ENCODE data around the gene METTL25B.

The METTL25B gene

DNA sequence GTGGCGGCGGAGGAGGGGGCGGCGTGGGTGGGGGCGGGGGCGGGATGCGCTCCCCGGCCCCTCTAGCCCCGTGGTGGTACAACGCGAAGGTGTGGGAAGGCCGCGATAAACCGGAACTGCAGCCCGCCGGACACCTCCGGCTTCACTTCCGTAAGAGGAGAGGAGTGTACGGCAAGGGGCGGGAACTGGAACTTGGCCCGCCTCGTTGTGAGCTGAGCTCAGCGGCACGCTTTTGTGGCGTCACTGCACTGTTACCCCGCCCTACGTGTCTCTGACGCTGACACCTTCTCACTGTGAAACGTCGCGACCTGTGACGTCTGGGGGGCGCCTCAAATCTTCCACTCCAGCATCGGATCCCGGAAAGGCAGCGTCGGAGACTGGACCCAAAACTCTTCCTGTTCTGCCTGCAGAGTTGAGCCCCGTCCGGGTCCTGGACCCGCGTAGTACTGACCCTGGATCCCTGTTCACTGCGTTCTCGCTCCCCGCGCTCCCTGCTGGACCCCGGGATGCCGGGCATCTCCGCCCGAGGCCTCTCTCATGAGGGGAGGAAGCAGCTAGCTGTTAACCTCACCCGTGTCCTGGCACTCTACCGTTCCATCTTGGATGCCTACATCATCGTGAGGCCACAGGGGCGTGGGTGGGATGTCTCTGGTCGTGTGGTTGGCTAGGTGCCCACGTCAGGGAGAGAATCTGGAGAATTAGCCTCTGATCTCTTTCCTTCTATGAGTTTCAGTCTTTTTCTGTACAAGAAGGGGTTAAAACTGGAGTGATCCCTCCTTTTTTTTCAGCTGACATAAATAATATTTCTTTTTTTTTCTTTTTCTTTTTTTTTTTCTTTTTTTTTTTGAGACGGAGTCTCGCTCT is 562 bp downstream of the METTL25B start, which contains the start of gene ISG20L2:
ISG20L2 (minus strand) TSS at position 168 of the 864 bp plus-strand sequence. CDS start 1,114 bp downstream, outside the sequence.
- peak; percentile 90 for DNase-seq

DNA sequence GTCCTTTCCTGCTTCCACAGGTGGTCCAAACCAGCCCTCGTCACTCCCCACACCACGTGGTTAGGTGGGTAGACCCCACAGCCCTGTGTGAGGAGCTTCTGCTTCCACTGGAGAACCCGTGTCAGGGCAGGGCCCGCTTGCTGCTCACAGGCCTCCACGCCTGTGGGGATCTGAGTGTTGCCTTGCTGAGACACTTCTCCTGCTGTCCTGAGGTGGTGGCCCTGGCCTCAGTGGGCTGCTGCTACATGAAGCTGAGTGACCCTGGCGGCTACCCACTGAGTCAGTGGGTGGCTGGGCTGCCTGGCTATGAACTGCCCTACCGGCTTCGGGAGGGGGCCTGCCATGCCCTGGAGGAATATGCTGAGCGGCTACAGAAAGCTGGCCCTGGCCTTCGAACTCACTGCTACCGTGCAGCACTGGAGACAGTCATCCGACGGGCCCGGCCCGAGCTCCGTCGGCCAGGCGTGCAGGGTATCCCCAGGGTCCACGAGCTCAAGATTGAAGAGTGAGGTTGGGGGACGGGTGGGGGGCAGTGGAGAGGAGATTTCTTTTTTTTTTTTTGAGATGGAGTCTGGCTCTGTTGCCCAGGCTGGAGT is 5.8 kb downstream of the METTL25B start:
- DNase-seq = no peak

DNA sequence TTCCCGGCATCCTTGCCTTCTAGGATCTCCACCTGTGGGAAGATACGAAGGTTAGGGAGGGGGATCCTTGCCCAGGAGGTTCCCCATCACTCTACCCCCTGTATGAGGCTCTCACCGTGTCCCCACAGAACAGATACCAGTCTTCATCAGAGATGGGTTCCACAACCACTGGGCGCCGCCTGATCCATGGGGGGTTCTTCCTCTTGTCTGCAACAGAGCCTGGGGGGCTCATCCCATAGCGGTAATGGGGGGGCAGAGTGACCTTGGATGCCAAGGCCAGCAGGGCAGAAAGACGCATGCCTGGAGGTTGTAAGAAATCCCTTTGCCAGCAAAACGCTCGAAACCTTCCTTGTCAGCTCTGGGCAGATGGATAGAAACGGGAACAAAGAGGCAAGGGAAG is 10.1 kb downstream of the METTL25B start:
- no peak for DNase-seq

DNA sequence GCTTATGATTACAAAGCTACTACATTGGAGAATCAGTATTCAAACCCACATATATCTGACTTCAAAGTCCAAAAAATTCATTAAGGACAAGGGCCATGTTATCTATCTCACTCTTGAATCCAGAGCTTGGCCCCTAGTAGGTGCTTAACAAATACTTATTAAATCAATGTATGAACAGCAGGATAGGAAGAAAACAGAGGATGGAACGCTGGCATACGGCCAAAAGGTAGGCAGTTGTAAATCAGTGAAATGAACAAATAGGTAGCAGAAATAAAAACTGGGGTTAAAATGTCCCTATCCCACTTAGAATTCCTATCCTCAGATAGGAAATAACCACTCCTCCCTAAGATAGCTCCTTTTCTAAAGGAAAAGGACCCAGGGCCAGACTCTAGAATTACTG is 10.6 kb downstream of the METTL25B start:
- no peak for DNase-seq

DNA sequence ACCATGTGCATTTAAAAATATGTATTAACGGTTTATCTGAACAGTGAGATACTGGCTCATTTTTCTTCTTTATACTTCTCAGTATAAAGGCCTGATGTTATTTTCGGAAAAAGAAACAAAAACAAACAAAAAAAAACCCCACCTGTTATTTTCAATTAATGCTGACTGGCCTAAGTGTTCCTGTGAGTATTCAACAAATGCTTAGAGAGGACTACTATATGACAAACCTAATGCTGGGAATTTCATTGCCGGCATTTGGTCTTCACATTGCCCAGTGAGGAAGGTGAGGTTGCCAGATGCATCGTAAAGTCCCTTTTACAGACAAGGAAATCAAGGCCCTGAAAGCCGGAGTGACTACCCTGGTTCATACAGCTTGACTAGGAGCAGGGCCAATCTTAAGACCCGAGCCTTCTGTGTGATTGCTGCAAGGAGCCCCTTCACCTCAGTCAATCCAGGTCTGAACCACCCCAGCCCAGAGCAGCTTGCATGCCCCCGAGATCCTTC is 12.0 kb downstream of the METTL25B start:
- no peak for DNase-seq

DNA sequence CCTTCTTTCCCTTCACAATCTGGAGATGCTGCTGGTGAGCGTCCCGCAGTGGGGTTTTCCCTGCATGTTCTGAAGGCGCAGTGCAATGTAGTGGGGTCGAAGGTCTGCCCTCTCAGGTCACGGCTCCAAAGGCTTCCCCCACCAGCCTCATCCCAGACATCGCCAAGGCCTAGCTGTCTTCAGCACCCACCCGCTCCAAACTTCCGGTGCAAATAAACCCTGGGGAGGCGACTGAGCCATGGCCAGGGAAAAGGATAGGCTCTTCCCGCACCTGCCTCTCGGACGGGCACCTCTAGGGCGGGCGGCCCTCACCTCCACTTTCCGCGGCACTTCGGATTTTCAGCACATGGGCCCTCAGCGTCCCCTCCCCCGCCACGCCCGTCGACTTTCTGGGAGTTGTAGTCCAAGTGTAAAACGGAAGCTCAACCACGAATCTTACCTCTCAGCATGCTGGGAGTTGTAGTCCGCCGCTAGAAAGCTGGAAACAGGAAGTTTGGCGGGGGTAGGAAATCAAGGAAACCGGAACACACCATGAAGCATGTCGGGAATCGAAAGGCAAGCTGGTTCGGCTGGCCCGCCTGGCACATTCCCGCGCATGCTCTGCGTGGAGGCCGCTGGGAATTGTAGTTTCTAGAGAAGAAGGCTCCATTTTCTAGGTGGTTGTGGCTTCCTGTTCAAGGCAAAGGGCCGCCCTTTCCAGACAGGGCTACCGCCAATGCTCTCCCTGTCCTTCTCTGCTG is 12.6 kb downstream of the METTL25B start, which contains the start of gene MRPL24:
MRPL24 (minus strand) TSS at position 348 of the 740 bp plus-strand sequence. CDS start 2,384 bp downstream, outside the sequence.
- peak; percentile 92 for DNase-seq

DNA sequence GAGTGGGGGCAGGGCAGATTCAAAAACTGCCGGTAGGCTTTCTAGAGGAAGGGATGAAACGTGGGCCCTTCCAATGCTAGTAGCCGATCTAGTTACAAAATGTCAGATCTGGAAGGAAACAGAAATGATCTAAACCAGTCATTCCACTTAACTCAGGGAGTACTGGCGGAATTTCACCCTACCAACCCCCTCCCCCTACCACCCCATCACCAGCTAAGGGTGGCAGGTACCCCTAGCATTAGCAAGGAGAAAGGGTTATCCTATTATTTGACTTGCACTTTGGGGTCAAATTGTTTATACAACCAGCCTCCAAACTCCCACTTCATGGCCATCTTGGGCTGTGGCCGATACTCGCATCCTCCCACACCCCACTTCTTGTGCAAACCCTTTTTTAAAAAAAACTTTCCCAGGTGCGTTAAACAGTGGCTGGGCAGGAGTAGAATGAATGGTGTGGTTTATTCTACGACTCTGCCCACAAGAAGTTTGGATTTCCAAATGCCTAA is 13.3 kb downstream of the METTL25B start:
- no peak for DNase-seq

DNA sequence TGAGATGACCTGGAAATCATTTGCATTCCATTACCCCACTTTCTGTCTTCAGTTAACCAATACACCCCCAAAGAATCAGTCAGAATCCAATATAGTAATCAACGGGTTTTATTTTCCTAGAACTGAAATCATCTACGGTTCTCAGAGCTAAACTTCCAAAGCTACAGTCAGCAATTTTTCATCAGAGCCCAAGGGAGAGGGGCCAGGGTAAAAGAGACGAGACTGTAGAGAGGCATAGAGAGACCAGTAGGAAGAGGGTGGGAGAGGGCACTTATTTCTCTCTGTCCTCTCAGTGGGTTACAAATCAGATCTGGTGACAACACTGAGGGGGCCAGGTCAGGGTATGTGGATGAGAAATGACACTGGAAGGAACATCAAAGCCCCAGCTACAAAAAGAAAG is 13.7 kb downstream of the METTL25B start:
- no peak for DNase-seq

DNA sequence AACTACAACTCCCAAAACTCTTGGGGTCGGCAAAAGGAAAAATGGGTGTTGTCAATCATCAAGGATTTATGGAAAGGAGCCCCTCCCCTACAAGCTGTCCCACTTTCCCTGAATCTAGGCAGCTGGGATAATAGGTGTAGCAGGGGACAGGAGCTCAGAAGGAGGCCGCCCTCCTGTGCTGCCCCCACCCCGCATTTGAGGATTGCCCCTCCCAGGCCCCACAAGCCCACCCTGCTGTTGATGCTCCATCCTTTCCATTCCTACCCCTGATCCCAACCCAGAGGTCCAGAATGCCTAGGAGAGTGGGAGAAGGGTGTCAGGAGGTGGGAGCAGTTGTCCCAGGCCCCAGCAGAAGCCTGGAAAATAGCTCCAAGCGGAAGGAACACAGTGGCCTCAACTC is 14.5 kb downstream of the METTL25B start:
- DNase-seq = no peak

DNA sequence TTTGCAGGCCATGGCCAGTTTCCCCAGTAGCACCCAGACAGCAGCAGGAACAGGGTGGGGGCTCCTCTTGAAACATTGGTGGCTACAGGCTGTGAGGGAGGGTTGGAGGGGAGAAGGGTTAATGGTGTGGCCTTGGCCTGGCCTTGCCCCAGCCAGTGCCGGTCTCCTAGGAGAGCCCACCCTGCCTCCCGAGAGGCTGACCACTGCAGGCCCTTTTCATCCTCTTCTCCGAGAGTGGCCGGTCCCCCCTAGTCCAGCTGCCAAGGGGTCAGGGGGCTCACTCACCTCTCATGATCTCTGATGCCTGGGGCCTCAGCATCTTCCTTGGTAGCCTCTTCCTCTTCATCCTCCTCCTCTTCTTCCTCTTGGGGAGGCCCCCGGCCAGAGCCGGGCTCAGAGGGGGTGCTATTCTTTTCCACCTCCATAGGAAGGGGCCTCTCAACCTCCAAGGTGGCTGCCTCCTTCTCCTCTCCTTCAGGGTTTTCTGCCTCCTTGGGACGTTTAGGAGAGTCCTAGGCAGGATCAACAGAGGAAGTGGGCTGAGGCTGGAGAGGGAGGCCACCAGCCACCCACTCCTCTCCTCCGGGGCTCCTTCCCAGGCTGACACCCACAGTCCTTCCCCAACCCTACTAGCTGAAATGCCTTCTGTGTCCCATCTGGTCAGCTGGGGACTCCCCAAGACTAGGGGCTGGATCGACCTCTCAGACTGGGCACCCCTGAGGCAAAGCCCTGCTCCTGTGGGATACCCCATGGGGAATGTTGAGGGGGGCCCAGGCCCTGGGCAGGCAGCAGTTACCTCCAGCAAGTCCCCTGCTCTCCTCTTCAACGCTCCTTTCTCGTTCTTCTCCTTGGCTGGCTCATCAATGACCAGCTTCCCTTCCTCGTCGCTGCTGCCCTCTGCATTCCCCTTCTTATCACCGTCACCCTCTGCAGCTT is 15.4 kb downstream of the METTL25B start:
- no peak for DNase-seq

DNA sequence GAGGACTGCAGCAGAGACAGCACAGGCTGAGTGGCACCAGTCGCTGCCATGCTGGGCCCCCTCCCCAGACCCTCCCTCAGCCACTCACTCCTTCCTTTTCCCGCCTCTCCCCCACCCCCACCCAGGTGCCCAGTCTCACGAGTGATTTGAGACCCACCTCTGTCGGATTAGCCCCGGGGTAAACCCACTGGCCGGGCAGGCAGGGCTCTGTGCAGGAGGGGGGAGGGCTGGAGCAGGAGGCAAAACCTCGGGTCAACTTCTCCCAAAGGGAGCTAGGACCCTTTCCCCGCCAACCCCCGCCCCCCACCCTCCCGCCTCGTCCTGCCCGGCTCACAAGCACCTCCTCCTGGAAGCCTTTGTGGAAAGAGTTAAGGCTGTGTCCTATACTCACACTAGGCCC is 16.1 kb downstream of the METTL25B start:
- no peak for DNase-seq

DNA sequence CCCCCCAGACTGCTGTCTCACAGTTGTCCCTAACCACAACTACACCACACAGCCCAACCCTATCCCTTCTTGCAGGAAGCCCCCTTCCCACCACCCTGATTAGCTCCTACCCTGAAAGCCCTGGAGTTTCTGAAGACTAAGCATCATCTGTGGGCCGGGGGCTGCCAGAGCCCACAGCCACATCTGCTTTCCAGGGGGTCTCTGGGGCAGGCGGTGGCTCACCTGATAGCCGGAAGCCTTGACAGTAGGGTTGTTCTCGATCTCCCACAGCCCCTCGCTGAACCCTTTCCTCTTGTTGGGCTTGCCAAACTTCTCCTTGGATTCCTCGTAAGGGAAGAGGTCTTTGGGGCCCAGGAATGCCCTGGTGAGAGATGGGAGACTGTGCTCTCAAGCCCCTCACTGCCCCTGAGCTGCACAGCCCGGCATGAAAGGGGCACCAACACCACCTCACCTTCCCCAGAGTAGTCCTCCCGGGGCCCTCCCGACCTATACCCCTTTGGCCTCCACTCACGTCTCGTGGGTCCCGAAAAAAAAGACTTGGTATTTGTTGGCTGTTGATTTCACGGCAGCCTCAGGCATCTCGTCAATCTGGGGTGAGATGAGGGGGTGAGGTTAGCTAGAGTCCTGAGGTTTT is 16.6 kb downstream of the METTL25B start:
- no peak for DNase-seq

DNA sequence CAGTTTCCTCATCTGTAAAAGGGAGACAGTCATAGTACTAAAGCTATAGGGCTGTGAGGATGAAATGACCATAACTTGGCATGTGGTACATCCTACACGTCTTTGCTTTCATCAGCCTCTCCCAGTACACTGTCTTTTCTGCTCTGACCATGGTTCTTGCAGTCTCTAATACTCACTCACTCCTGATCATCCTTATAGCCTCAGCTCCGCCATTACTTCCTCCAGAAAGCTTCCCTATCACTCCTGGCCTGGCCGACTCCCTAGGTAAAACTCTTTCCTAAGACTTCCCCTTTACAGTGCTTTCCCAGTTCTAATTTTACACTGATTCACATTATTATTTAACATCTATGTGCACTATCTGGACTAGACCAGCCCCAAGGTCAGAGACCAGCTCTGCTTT is 17.6 kb downstream of the METTL25B start:
- DNase-seq = no peak

DNA sequence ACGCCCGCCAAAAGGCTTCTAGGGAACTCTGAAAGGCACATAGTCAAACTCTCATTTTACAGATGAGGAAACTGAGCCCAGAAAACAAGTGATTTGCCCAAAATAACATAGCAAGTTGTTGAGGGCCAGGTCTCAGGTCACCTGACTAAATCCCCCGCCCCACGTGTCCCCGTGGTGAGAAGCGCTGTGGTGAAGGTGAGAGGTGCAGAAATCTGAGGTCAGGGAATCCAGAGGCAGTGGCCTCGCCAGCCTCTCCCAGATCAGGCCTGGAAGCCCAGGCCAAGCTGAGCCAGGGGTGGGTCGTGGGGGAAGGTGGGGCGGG is 18.1 kb downstream of the METTL25B start:
- DNase-seq = no peak

DNA sequence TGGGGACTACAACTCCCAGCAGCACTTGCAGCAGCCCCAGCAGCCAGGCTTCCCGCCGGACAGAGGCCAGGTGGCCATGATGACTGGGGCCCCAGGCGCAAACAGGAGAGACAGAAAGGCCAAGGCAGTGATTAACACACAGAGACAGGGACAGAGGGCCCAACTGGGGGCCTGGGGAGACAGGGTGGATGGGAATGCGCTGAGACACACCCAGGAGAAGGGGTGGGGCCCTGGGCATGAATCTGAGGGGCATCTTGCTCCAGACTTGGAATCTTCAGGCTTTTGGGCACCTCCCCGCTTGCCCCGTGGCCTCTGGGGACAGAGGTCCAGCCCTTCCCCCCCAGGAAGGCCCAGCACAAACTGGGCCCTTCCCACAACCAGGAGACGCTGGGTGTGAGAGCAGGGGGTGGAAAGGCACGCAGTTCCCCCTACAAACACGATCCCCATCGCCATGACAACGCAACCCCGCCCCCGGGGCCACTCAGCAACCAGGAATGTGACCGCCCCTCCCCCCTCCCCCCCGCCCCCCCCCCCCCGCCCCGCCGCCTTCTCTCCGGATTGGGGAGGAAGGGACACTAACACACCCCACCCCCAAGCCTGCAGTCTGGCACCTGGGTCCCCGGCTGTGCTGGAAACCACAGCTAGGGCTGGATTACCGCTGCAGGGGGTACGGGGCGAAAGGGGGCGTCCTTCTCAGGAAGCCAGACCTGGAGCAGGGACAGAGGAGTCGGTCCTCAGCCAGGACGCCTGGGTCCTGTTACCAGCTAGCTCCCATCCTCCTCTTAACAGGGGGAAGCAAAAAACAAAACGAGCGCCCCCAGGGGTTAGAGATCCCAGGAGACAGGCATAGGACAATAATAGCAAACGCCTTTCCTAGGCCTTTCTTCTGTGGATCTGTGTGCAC is 18.7 kb downstream of the METTL25B start:
- no peak for DNase-seq

DNA sequence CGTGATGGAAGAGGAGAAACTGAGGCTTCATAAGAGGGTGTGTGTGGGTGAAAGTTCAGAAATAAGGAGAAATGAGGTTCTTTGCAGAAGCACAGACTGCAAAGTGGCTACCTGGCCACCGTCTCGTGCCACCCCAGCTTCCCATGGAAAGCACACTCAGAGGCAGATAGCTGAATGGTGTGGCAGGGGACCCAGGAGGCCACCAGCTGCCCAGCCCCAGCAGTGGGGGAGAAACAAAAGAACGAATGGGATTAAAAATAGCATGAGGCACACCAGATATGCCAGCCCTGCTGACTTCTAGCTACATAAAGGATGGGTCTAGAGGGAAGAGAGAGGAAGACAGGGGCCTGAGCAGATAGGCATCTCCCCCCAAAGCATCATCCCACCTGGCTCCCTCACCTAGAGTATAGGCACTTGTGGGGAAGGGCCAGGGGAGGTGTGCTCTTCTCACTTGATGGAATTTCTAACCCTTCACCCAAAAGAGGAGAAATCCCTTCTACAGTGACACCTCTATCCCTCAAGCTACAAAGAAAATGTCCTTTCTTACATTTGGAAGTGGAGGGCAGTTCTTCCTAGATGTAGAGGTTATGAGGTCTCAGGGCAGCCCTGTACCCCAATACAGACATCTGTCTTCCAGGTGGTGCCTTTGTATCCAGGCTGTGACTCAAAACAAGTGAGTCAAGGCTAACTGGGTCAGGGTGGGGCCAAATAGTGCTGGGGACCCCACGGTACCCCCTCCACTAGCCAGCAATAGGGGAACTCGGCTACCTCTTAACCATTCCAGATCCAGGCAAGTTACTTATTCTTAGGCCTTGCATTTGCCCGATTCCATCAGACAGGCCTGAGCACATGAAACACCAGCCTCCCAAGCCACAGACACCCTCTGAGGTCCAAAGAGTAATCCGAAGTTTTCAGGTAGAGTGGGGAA is 19.7 kb downstream of the METTL25B start:
- DNase-seq = no peak

DNA sequence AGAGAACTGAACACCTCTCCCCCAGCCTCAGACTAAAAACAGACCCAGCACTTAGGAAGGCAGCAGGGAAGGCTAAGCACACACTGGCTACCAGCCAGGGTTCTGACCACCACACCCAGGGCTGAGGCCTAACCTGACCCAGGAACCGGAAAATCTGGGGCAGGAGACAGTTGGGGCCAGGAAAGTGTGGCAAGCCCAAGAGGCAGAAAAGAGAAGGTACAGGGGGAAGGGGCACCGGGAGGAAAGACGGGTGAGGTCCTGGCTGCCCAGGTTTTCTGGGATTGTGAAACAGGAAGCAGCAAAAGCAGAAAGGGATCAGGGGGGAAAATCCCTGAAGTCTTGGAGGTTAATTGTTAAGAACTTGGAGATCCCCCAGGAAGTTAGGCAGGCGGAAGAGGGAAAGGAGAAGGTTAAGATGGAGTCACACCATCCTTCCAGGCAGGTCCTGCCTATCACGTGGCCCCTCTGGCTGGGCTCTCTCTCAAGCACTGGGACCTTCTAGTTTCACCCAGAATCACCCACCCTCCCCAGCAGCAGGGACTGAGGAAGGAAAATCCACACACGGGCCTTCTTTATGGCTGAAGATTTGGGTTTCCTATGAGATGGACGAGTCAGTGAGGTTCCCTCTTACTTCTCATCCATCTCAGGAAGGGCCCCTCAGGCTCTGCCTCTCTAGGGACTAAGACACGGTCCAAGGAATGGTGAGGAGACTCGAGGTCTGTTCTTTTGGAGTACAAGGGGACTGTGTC is 20.6 kb downstream of the METTL25B start:
- no peak for DNase-seq

DNA sequence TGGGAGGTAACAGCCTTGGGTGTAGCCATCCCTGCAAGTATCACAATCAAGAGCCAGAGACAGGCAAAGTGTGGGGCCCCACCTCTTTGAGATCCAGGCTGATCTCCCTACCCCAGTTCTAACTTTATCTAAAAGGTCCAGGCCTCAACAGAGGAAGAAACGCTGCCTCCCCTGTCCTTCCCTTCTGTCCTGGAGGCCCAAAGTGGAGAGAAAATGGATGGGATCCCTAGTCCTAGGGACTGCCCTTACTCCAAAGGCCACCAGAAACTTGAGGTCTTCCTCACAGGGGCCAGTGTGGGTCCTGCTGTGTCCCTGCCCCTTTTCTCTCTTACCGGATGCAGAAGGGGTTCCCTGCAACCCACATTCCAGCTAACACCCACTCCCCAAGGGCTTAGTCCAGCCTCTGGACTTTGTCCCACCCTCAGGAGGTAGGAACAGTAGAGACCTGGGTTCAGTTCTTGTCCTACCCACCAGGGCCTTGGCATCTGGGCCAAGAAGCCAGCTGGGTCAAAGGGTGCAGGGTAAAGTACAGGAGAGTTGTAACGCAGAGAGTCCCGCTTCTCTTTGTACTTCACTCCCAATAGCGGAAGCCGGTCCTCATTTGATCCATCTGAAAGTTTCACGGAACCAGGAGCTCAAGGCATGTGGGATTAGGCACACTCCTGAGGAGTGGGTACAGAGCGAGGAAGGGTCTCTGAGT is 21.3 kb downstream of the METTL25B start:
- no peak for DNase-seq

All from activated T-cell treated with anti-CD3 and anti-CD28 coated beads for 4 hours (primary cell).